GM12878 (cell line): ENCODE results near the gene FAM161B. TPM values are rescaled to one million over a fixed set of nuclear protein-coding genes. Genes with fewer than 3 reads are reported as not detected.

Source experiments
- CEBPB ChIP-seq, 2 experiments: fragments of 150-350 bp in 1 of 2; IDR thresholded peaks; 2 replicates each; pipeline ENCODE4 v1.6.1; 2012 to 2014; ENCODE audit warnings: low read depth in 2 of 2, low read length in 2 of 2, borderline replicate concordance in 1 of 2, inconsistent platforms in 1 of 2
- CHD1 ChIP-seq: IDR thresholded peaks from 2 replicates; pipeline ENCODE4 v1.6.1; 2012; ENCODE audit warnings: low read depth, low read length, improper control_type of control experiment
- GATAD2B ChIP-seq: fragments of 450-650 bp; conservative IDR thresholded peaks from 2 replicates; pipeline ENCODE4 v1.6.1; 2017; ENCODE audit warnings: low read depth, mild to moderate bottlenecking, moderate library complexity
- SREBF1 ChIP-seq: IDR thresholded peaks from 2 replicates; pipeline ENCODE4 v1.6.1; 2012; ENCODE audit warnings: mild to moderate bottlenecking, low read length
- TBL1XR1 ChIP-seq: IDR thresholded peaks from 2 replicates; pipeline ENCODE4 v1.6.1; 2012; ENCODE audit warnings: low read depth, low read length, improper control_type of control experiment
- WRNIP1 ChIP-seq: IDR thresholded peaks from 2 replicates; pipeline ENCODE4 v1.6.1; 2011; ENCODE audit warnings: low read depth, low read length, improper control_type of control experiment, borderline replicate concordance
- polyA plus RNA-seq, 11 experiments: library from polyadenylated mRNA; depleted of rRNA in 4 of 11; unstranded in 6 of 11; stranded (reverse) in 5 of 11; fragments of >200 nt; fragmentation: Nextera tagmentation in 4 of 11; fragmentation: Illumina TruSeq in 1 of 11; extraction: Ambion mirVana in 4 of 11; extraction: Trizol in 1 of 11; gene quantifications; 1 replicate in 1 of 11; 2 replicates in 10 of 11; pipeline versions ENCODE4 v1.2.1 to v1.2.3, GENCODE V29; 2011 to 2016; ENCODE audit warnings: inconsistent platforms in 2 of 11, missing spikeins in 2 of 11, low read depth in 1 of 11
- total RNA-seq, 4 experiments: library from RNA; depleted of rRNA in 3 of 4; stranded (reverse); fragments of >200 nt in 3 of 4; fragmentation: Illumina TruSeq in 1 of 4; extraction: Trizol in 1 of 4; gene quantifications; 2 replicates each; pipeline versions ENCODE4 v1.2.1 to v1.2.3, GENCODE V29; 2013 to 2021
- TF ChIP-seq, protein P1 (sequence below): IDR thresholded peaks from 2 replicates; pipeline ENCODE4 v1.6.1; 2012; ENCODE audit warnings: mild to moderate bottlenecking, low read depth, low read length
- TF ChIP-seq, protein P2 (sequence below): IDR thresholded peaks from 2 replicates; pipeline ENCODE4 v1.6.1; 2011; ENCODE audit warnings: borderline replicate concordance, low read depth, mild to moderate bottlenecking, moderate library complexity, low read length; ENCODE audit not compliant: insufficient read depth, poor library complexity, severe bottlenecking

Gene FAM161B
- total and polyA plus RNA-seq, 10 of the 15 experiments (the other 5 are each of a cell fraction or from before 2014, with no cell fraction given): 0.33 to 1.2 (median 0.86) TPM

DNA sequence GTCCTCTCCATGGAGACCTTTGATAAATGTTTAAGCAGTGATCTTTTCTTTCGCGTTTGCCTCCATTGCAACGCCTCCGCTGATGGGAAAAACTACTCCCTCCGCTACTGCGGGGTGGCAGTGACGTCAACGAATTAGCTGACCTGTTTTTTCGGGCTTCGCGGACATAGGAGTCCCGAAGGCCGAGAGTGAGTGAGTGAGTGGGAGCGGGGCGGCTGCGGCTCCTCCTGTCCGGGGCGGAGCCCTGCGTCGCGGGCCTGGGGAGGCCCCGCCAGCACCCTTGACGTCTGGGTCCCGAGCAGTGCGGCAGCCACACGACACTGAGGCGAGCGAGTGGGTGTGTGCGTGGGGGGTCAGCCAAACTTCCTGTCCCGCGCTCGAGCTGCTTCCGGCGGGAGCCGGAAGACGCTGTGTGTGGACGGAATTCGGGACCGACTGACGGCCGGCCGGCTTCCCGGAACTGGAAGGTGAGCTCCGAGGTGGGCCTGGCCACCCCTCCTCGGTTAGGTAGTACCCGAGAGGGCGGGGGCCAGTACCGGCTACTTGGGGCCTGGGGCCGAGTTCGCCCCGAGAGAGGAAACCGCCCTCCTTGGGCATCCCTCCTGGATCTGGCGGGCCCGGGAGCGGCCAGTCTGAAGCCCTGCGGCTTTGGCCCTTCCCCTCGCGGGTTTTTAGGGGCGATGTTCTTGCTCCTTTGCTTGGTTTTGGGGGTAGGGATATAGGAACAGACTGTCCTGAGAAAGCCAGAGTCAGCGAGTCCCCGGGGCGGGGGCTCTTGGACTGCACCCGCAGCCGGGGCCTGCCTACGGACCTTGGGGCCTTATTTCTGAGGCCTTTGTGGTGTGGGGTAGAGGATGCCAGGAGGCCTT lies 63.2 kb downstream of the FAM161B start, which contains the start of gene ZNF410 (continued):
- TF ChIP-seq, protein P1, sequence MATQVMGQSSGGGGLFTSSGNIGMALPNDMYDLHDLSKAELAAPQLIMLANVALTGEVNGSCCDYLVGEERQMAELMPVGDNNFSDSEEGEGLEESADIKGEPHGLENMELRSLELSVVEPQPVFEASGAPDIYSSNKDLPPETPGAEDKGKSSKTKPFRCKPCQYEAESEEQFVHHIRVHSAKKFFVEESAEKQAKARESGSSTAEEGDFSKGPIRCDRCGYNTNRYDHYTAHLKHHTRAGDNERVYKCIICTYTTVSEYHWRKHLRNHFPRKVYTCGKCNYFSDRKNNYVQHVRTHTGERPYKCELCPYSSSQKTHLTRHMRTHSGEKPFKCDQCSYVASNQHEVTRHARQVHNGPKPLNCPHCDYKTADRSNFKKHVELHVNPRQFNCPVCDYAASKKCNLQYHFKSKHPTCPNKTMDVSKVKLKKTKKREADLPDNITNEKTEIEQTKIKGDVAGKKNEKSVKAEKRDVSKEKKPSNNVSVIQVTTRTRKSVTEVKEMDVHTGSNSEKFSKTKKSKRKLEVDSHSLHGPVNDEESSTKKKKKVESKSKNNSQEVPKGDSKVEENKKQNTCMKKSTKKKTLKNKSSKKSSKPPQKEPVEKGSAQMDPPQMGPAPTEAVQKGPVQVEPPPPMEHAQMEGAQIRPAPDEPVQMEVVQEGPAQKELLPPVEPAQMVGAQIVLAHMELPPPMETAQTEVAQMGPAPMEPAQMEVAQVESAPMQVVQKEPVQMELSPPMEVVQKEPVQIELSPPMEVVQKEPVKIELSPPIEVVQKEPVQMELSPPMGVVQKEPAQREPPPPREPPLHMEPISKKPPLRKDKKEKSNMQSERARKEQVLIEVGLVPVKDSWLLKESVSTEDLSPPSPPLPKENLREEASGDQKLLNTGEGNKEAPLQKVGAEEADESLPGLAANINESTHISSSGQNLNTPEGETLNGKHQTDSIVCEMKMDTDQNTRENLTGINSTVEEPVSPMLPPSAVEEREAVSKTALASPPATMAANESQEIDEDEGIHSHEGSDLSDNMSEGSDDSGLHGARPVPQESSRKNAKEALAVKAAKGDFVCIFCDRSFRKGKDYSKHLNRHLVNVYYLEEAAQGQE: no peak
- no peak; the same call in 1 of the 2 replicates for TF ChIP-seq CHD1
- TF ChIP-seq WRNIP1: no peak
- no peak for TF ChIP-seq CEBPB (IDR thresholded peaks at IDR 0.05; ENCODE audit: borderline replicate concordance in 1 of 2, low read depth in 2 of 2, low read length in 2 of 2)
- TF ChIP-seq TBL1XR1: 0 out of 2 replicates have a peak, but pooled peaks have one; percentile 39
- peak; percentile 88 for TF ChIP-seq GATAD2B
- TF ChIP-seq, protein P2, sequence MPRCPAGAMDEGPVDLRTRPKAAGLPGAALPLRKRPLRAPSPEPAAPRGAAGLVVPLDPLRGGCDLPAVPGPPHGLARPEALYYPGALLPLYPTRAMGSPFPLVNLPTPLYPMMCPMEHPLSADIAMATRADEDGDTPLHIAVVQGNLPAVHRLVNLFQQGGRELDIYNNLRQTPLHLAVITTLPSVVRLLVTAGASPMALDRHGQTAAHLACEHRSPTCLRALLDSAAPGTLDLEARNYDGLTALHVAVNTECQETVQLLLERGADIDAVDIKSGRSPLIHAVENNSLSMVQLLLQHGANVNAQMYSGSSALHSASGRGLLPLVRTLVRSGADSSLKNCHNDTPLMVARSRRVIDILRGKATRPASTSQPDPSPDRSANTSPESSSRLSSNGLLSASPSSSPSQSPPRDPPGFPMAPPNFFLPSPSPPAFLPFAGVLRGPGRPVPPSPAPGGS: peak; percentile 73
- no peak; the same call in 1 of the 2 replicates for TF ChIP-seq SREBF1
- TF ChIP-seq, all 136 proteins: peak for 63
